HEK293 (cell line): ENCODE measurements around the gene GPI.
A peak's percentile ranks its signal among the peaks of the same experiment; 100 is the strongest.
"Not testable (repeated sequence)": the region's sequence is repeated elsewhere in the genome, so short reads cannot be mapped to it uniquely, and the experiment has no call there.

Source experiments
- CTCF ChIA-PET: fragments of 350-600 bp; formaldehyde crosslinking; extraction: SDS; loops from one replicate; lab custom pipeline; 2021; ENCODE audit warnings: antibody characterized with exemption; lab: Yijun Ruan, JAX
- POLR2A ChIA-PET: fragments of 300-600 bp; formaldehyde crosslinking; extraction: SDS; loops from one replicate; lab custom pipeline; 2020; ENCODE audit warnings: antibody characterized with exemption, inconsistent platforms; lab: Yijun Ruan, JAX
- H3K27ac ChIP-seq: fragments of 200-500 bp; sonication (Bioruptor generic); 2 replicates; pipeline ENCODE4 v1.5.1; 2014; ENCODE audit warnings: low read depth, low read length, control low read depth, inconsistent platforms; ENCODE audit errors: extremely low read depth
- H3K36me3 ChIP-seq, 2 experiments: fragments of 200-500 bp in 1 of 2; sonication (Bioruptor generic) in 1 of 2; 1 replicate in 1 of 2; 2 replicates in 1 of 2; pipeline ENCODE4 v1.5.1; 2014 to 2017; ENCODE audit warnings: inconsistent platforms in 2 of 2, low read length in 2 of 2; ENCODE audit not compliant: control insufficient read depth in 2 of 2, insufficient read depth in 1 of 2
- H3K4me1 ChIP-seq: fragments of 200-500 bp; sonication (Bioruptor generic); 2 replicates; pipeline ENCODE4 v1.5.1; 2014; ENCODE audit warnings: mild to moderate bottlenecking, low read length, inconsistent platforms; ENCODE audit not compliant: control insufficient read depth, insufficient read depth
- H3K4me3 ChIP-seq: 2 replicates; pipeline ENCODE4 v1.5.1; 2011; ENCODE audit warnings: low read depth, mild to moderate bottlenecking, control low read depth, low read length, moderate library complexity
- H3K9me3 ChIP-seq: fragments of 200-500 bp; sonication (Bioruptor generic); 2 replicates; pipeline ENCODE4 v1.5.1; 2014; ENCODE audit warnings: low read depth, low read length, inconsistent platforms; ENCODE audit not compliant: control insufficient read depth, insufficient read depth
- BCL11A ChIP-seq: fragments of 450-650 bp; formaldehyde crosslinking; IDR thresholded peaks from 2 replicates; pipeline ENCODE4 v1.5.1; 2016; ENCODE audit warnings: low read depth, missing biosample characterization, missing genetic modification characterization
- GLI4 ChIP-seq: fragments of 450-650 bp; formaldehyde crosslinking; IDR thresholded peaks from 2 replicates; pipeline ENCODE4 v1.5.1; 2016; ENCODE audit warnings: missing biosample characterization, missing genetic modification characterization
- KLF7 ChIP-seq: fragments of 450-650 bp; formaldehyde crosslinking; IDR thresholded peaks from 2 replicates; pipeline ENCODE4 v1.5.1; 2016; ENCODE audit warnings: missing biosample characterization, missing genetic modification characterization, borderline replicate concordance
- ZBTB7A ChIP-seq: fragments of 450-650 bp; formaldehyde crosslinking; IDR thresholded peaks from 2 replicates; pipeline ENCODE4 v1.5.1; 2016; ENCODE audit warnings: low read depth, missing biosample characterization, missing genetic modification characterization
- ZIC2 ChIP-seq: fragments of 450-650 bp; formaldehyde crosslinking; IDR thresholded peaks from 2 replicates; pipeline ENCODE4 v1.5.1; 2016; ENCODE audit warnings: missing biosample characterization, missing genetic modification characterization
- ZNF121 ChIP-seq: fragments of 450-650 bp; formaldehyde crosslinking; IDR thresholded peaks from 2 replicates; pipeline ENCODE4 v1.5.1; 2016; ENCODE audit warnings: missing biosample characterization, missing genetic modification characterization
- ZNF155 ChIP-seq: fragments of 450-650 bp; formaldehyde crosslinking; IDR thresholded peaks from 2 replicates; pipeline ENCODE4 v1.5.1; 2016; ENCODE audit warnings: missing biosample characterization, missing genetic modification characterization
- ZNF175 ChIP-seq: fragments of 450-650 bp; formaldehyde crosslinking; IDR thresholded peaks from 2 replicates; pipeline ENCODE4 v1.5.1; 2016; ENCODE audit warnings: missing biosample characterization, missing genetic modification characterization
- ZNF184 ChIP-seq: fragments of 450-650 bp; IDR thresholded peaks from 2 replicates; pipeline ENCODE4 v1.5.1; 2018; ENCODE audit warnings: missing biosample characterization, mild to moderate bottlenecking, missing genetic modification characterization
- ZNF19 ChIP-seq: fragments of 450-650 bp; formaldehyde crosslinking; IDR thresholded peaks from 2 replicates; pipeline ENCODE4; 2016; ENCODE audit warnings: missing biosample characterization, missing genetic modification characterization, low read depth
- ZNF2 ChIP-seq: fragments of 450-650 bp; formaldehyde crosslinking; IDR thresholded peaks from 2 replicates; pipeline ENCODE4 v1.5.1; 2016; ENCODE audit warnings: missing biosample characterization, missing genetic modification characterization
- ZNF221 ChIP-seq: fragments of 450-650 bp; formaldehyde crosslinking; IDR thresholded peaks from 2 replicates; pipeline ENCODE4 v1.5.1; 2017; ENCODE audit warnings: missing biosample characterization, missing genetic modification characterization, borderline replicate concordance
- ZNF248 ChIP-seq: fragments of 450-650 bp; formaldehyde crosslinking; IDR thresholded peaks from 2 replicates; pipeline ENCODE4 v1.5.1; 2017; ENCODE audit warnings: missing biosample characterization, missing genetic modification characterization
- ZNF423 ChIP-seq: fragments of 450-650 bp; formaldehyde crosslinking; IDR thresholded peaks from 2 replicates; pipeline ENCODE4 v1.5.1; 2016; ENCODE audit warnings: missing biosample characterization, missing genetic modification characterization
- ZNF473 ChIP-seq: fragments of 450-650 bp; formaldehyde crosslinking; IDR thresholded peaks from 2 replicates; pipeline ENCODE4 v1.5.1; 2017; ENCODE audit warnings: missing biosample characterization, missing genetic modification characterization
- ZNF610 ChIP-seq: fragments of 450-650 bp; formaldehyde crosslinking; IDR thresholded peaks from 2 replicates; pipeline ENCODE4 v1.5.1; 2016; ENCODE audit warnings: missing biosample characterization, missing genetic modification characterization, borderline replicate concordance
- ZNF654 ChIP-seq: fragments of 450-650 bp; formaldehyde crosslinking; IDR thresholded peaks from 2 replicates; pipeline ENCODE4 v1.5.1; 2016; ENCODE audit warnings: low read depth, missing biosample characterization, missing genetic modification characterization
- ZNF776 ChIP-seq: fragments of 450-650 bp; formaldehyde crosslinking; IDR thresholded peaks from 2 replicates; pipeline ENCODE4 v1.5.0; 2017; ENCODE audit warnings: missing biosample characterization, missing genetic modification characterization, borderline replicate concordance
- ZNF830 ChIP-seq: fragments of 450-650 bp; IDR thresholded peaks from 2 replicates; pipeline ENCODE4 v1.5.0; 2018; ENCODE audit warnings: missing biosample characterization, missing genetic modification characterization, low read depth, mild to moderate bottlenecking, moderate library complexity
- TF ChIP-seq, protein P1 (sequence below): fragments of 450-650 bp; formaldehyde crosslinking; IDR thresholded peaks from 2 replicates; pipeline ENCODE4 v1.5.1; 2016; ENCODE audit warnings: missing biosample characterization, missing genetic modification characterization

Gene GPI

DNA sequence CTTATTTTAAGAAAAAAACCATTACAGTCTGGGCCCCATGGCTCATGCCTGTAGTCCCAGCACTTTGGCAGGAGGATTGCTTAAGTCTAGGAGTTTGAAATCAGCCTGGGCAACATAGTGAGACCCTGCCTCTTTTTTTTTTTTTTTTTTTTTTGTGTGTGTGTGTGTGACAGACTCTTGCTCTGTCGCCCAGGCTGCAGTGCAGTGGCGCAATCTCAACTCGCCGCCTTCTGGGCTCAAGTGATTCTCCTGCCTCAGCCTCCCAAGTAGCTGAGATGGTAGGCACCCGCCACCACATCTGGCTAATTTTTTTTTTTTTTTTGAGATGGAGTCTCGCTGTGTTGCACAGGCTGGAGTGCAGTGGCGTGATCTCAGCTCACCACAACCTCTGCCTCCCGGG is 34.4 kb upstream of the GPI start:
- H3K27ac ChIP-seq, H3K4me3 ChIP-seq, H3K9me3 ChIP-seq, H3K4me1 ChIP-seq: not testable (repeated sequence)
- CTCF ChIA-PET, result interaction anchor here (0.6 to 10.6 kb wide), 2 partner anchors 18 to 38 kb away, joined by 5 to 90 read pairs; no protein-coding TSS in a partner anchor
- TF ChIP-seq, protein P1, sequence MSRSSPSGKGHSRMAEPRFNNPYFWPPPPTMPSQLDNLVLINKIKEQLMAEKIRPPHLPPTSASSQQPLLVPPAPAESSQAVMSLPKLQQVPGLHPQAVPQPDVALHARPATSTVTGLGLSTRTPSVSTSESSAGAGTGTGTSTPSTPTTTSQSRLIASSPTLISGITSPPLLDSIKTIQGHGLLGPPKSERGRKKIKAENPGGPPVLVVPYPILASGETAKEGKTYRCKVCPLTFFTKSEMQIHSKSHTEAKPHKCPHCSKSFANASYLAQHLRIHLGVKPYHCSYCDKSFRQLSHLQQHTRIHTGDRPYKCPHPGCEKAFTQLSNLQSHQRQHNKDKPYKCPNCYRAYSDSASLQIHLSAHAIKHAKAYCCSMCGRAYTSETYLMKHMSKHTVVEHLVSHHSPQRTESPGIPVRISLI (tag by site-specific recombination), result 0 out of 2 replicates have a peak, but pooled peaks have one; percentile 55
- peak; percentile 61 for TF ChIP-seq ZNF121 (tag by site-specific recombination)
- POLR2A ChIA-PET, result interaction anchor here (1.5 kb wide), 1 partner anchor 14 kb away, joined by 4 read pairs; no protein-coding TSS in a partner anchor
- peaks cover 55 to 93% of the 10 kb centered on the region in 2 experiments for H3K36me3 ChIP-seq

DNA sequence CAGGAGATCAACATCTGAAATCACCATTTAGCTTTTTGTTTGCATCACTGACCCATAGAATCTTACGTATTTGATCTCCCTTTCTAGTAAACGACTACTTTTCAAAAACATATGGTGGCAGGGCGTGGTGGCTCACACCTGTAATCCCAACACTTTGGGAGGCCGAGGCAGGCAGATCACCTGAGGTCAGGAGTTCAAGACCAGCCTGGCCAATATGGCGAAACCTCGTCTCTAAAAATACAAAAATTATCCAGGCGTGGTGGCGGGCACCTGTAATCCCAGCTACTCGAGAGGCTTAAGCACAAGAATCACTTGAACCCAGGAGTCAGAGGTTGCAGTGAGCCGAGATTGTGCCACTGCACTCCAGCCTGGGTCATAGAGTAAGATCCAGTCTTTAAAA is 33.4 kb upstream of the GPI start:
- H3K36me3 ChIP-seq, result peaks cover 55 to 93% of the 10 kb centered on the region in 2 experiments
- H3K4me3 ChIP-seq, H3K9me3 ChIP-seq, H3K27ac ChIP-seq, H3K4me1 ChIP-seq: not testable (repeated sequence)
- POLR2A ChIA-PET, result interaction anchor here (0.7 to 1.5 kb wide), 2 partner anchors 15 to 17 kb away, joined by 4 to 7 read pairs; no protein-coding TSS in a partner anchor
- CTCF ChIA-PET, result interaction anchor here (0.6 to 10.6 kb wide), 8 partner anchors 8 to 224 kb away, joined by 3 to 90 read pairs (median 4); partner anchors contain the start of gene UBA2

DNA sequence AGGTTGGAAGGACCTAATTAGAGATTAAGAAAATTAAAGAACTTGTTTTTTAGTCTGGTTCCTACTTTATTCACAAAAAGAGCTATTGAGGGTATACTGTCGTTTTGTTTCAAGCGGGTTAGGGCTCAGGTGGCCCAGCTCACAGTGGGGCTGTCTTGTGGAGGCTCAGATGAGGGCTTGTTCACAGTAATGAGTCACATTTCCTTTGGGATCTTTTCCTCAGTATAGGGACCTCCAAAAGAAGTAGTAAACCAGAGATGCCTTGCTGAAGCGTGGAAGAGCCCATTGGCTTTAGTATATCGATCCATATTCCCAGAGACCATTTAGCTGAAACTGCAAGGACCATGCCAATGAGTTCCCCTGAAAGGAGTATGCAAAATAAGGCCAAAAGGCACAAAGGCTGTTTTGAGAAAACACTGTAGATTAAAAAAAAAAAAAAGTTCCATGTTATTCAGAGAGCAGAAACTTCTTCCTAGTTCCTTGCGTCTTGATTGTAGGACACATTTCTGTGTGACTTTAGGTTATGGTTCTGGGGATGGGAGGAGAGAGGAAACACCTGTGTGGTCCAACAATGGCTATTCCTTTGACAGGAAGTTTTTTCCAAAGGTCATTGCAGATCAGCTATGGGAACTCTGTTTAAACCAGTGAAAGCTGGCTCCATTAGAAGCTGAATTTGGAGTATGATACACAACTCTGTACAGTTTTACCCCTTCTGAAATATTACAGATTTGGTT is 32.8 kb upstream of the GPI start:
- TF ChIP-seq ZNF175 (tag by site-specific recombination) (no peak), ZNF776 (tag by site-specific recombination) (no peak), GLI4 (tag by site-specific recombination) (no peak), ZNF830 (tag by site-specific recombination) (no peak)
- peaks cover under 1% of the 10 kb centered on the region for H3K4me1 ChIP-seq
- H3K27ac ChIP-seq, result peak overlapping the region; percentile 28; the same call in 1 of the 2 replicates
- H3K9me3 ChIP-seq, result no peaks in the 10 kb centered on the region; the same call in 1 of the 2 replicates
- peaks cover 57 to 90% of the 10 kb centered on the region in 2 experiments for H3K36me3 ChIP-seq
- ChIA-PET CTCF (interaction anchor here (0.6 to 10.6 kb wide), 9 partner anchors 8 to 291 kb away, joined by 3 to 90 read pairs (median 4); no protein-coding TSS in a partner anchor), POLR2A (interaction anchor here (0.6 to 0.7 kb wide), 2 partner anchors 18 to 197 kb away, joined by 4 to 7 read pairs; no protein-coding TSS in a partner anchor)
- H3K4me3 ChIP-seq, result no peak overlapping the region

DNA sequence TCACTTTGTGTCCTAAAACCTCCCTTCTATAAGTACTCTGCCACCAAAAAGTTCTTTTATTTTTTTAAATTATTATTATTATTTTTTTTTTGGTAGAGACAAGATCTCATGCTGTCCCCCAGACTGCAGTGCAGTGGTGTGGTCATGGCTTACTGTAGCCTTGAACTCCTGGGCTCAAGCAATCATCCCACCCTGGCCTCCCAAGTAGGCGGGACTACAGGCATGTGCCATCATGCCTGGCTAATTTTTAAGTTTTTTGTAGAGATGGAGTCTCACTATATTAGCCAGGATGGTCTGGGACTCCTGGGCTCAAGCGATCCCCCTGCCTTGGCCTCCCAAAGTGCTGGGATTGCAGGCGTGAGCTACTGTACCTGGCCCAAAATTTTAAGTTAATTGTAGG is 29.1 kb upstream of the GPI start:
- Histone ChIP-seq H3K4me1 (no peaks in the 10 kb centered on the region; the same call in 1 of the 2 replicates), H3K36me3 (peaks cover 77 to 83% of the 10 kb centered on the region in 2 experiments)
- no peak for TF ChIP-seq ZNF248
- 0 out of 2 replicates have a peak, but pooled peaks have one; percentile 29 for TF ChIP-seq ZNF184 (tag by site-specific recombination)
- TF ChIP-seq, all 188 proteins: peak for 1
- no peaks in the 10 kb centered on the region for H3K9me3 ChIP-seq
- ChIA-PET POLR2A (no interaction called here), CTCF (interaction anchor here (0.6 to 10.6 kb wide), 24 partner anchors 10 to 1043 kb away, joined by 3 to 90 read pairs (median 4); no protein-coding TSS in a partner anchor)
- H3K4me3 ChIP-seq, result no peak overlapping the region
- no peak overlapping the region for H3K27ac ChIP-seq

DNA sequence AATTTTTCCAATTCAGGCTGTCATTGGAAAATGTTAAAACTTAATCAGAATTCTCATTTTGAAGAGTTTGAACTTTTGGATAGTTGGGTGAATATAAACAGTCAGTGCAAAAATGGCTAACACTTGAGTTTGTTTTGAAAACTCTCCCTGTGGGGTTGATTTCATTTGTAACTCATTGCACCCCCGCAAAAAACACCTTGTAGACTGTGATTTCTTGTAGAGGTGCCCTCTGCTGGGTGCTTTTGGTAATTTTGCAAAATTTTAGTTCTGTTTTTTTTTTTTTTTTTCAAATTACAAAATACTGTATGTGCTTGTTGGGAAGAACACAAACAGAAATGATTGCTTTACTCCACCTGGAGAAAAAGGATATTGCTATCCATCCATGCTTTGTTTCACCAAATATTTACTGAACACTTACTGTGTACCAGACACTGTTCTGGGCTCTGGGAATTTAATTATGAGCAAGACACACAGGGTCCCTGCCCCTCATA is 28.2 kb upstream of the GPI start:
- no peaks in the 10 kb centered on the region; the same call in 1 of the 2 replicates for H3K4me1 ChIP-seq
- POLR2A ChIA-PET, result no interaction called here
- H3K36me3 ChIP-seq, result peaks cover 77 to 83% of the 10 kb centered on the region in 2 experiments
- no peak overlapping the region for H3K27ac ChIP-seq
- no peak overlapping the region for H3K4me3 ChIP-seq
- CTCF ChIA-PET, result interaction anchor here (0.6 to 10.6 kb wide), 21 partner anchors 11 to 731 kb away, joined by 3 to 90 read pairs (median 5); no protein-coding TSS in a partner anchor
- no peaks in the 10 kb centered on the region for H3K9me3 ChIP-seq
- no peak for TF ChIP-seq ZNF221 (tag by site-specific recombination)
- peak; percentile 49 for TF ChIP-seq ZNF654 (tag by site-specific recombination)
- no peak for TF ChIP-seq ZBTB7A (tag by site-specific recombination)
- TF ChIP-seq ZNF610, result no peak
- no peak for TF ChIP-seq ZNF155 (tag by site-specific recombination)
- TF ChIP-seq ZNF473, result no peak
- no peak for TF ChIP-seq ZIC2
- TF ChIP-seq ZNF2, result peak; percentile 76; the same call in 1 of the 2 replicates
- TF ChIP-seq ZNF19 (tag by site-specific recombination), result no peak
- no peak for TF ChIP-seq KLF7 (tag by site-specific recombination)
- TF ChIP-seq BCL11A (tag by site-specific recombination), result no peak
- no peak for TF ChIP-seq ZNF423
